ENCODE results near the gene SEL1L2.
"Not testable (repeated sequence)": the region's sequence is repeated elsewhere in the genome, so short reads cannot be mapped to it uniquely, and the experiment has no call there.

SEL1L2 gene, protein sequence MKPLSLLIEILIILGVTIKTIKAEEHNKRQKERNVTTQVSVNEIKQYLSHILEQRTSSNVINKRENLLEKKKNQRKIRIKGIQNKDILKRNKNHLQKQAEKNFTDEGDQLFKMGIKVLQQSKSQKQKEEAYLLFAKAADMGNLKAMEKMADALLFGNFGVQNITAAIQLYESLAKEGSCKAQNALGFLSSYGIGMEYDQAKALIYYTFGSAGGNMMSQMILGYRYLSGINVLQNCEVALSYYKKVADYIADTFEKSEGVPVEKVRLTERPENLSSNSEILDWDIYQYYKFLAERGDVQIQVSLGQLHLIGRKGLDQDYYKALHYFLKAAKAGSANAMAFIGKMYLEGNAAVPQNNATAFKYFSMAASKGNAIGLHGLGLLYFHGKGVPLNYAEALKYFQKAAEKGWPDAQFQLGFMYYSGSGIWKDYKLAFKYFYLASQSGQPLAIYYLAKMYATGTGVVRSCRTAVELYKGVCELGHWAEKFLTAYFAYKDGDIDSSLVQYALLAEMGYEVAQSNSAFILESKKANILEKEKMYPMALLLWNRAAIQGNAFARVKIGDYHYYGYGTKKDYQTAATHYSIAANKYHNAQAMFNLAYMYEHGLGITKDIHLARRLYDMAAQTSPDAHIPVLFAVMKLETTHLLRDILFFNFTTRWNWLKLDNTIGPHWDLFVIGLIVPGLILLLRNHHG

DNA sequence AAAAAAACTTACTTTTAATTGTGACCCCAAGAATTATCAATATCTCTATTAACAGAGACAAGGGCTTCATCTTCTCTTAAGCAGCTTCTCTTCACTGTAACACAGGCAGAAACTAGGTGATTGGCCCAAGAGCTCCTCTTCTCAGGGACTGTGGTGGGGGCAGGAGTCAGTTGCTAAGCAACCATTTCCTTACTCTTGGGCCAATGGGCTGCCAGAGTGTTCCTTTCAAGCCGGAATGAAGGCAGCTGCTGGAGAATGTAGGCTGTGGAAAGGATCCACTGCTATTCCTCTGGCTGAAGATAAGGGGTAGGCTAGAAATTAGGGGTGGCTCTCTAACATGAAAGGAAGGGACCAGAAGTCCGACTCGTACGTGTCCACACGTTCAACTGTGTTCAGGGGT is at the start of gene SEL1L2:
TSS of gene SEL1L2 (minus strand) at position 150 of the 400 bp plus-strand sequence. CDS start at position 70, 80 bp downstream.
- no peak for DNase-seq (ENCODE audit: low read depth)

DNA sequence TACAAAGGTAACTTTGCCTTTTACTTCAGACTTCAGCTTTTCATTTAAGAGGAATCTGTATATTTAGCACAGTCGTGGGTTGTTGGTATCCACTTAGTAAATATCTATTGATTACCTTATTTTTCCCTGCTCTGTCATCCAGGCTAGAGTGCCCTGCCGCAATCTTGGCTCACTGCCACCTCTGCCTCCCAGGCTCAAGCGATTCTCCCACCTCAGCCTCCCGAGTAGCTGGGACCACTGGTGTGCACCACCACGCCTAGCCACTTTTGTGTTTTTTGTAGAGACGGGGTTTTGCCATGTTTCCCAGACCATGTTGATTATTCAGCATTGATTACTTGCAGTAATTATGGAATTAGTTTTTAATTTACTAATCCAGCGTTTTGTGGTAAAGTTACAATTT is 46.2 kb upstream of the SEL1L2 start:
- no peak for DNase-seq (ENCODE audit: low read depth)

- DNase-seq (ENCODE audit: low read depth), result no peak
These were observed 42.9 kb upstream of the SEL1L2 start for GRCh38 chr20:14033310-14033709.

- DNase-seq (ENCODE audit: low read depth), result no peak
These were observed 40.6 kb upstream of the SEL1L2 start for GRCh38 chr20:14030991-14031390.

DNA sequence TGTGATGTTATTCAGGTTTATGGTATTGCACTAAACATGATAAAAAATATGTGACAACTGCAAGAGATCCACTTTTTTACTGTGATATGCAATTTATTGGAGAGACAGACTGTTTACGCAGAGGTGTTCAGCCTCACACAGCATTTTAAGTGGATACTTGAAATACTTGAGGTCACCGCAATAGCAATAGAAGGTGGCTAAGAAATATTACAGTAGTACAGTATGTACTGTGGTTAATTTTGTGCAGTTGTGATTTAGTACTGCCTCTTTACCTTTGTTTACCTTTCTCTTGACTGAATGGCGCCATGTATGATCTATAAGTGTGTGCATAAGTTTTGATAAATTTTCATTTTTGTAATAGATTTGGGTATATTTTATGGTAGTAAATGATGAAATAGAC is 22.3 kb upstream of the SEL1L2 start:
- DNase-seq (ENCODE audit: low read depth), result no peak

GRCh38 chr20:14009208-14009607 is 18.8 kb upstream of the SEL1L2 start:
- no peak for DNase-seq (ENCODE audit: low read depth)

DNA sequence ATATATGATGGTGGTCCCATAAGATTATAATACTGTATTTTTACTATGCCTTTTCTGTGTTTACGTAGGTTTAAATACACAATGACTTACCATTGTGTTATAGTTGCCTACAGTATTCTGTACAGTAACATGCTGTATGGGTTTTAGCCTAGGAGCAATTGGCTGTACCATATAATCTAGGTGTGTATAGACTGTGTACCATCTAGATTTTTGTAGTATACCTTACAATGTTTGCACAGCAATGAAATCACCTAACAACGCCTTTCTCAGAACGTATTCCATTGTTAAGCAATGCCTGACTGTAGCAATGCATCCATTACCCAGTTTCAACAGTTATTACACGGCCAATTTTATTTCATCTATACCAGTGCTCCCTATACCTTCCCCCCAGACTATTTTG is 15.6 kb upstream of the SEL1L2 start:
- DNase-seq (ENCODE audit: low read depth), result no peak

- DNase-seq (ENCODE audit: low read depth), result no peak
These were observed 10.5 kb upstream of the SEL1L2 start for GRCh38 chr20:14000917-14001316.

- DNase-seq (ENCODE audit: low read depth), result no peak
These were observed 5.9 kb upstream of the SEL1L2 start for GRCh38 chr20:13996265-13996664.

- no peak for DNase-seq (ENCODE audit: low read depth)
These were observed 5.4 kb upstream of the SEL1L2 start for GRCh38 chr20:13995841-13996240.

GRCh38 chr20:13995086-13995665 is 4.8 kb upstream of the SEL1L2 start, which contains the start of gene MACROD2:
MACROD2 (plus strand) TSS chr20:13995516.
- DNase-seq (ENCODE audit: low read depth), result peak; percentile 86

DNA sequence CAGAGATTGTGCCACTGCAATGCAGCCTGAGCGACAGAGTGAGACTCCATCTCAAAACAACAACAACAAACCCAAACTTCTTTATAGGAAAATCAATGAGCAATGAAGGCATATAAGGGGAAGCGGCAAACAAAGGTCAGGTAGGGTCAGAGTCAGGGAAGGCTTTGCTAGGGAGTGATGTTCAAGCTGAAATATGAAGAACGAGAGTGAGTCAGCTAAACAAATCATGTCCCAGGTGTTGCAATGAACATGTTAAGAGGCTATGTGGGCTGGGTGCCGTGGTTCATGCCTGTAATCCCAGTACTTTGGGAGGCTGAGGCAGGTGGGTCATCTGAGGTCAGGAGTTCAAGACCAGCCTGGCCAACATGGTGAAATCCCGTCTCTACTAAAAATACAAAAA is 1.5 kb upstream of the SEL1L2 start:
- not testable (repeated sequence) for DNase-seq (ENCODE audit: low read depth)

DNA sequence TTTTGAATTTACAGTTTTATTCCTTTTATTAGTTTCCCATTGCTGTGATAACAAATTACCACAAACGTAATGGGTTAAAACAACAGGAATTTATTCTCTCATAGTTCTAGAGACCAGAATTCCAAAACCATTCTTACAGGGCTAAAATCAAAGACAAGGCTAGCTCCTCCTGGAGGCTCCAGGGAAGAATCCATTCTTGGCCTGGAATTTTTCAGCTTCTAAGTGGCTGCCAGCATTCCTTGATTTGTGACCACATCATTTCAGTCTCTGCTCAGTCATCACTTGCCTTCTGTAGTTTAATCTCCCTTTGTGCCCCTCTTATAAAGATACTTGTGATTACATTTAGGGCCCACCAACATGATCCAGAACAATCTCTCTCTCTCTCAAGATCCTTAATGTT is 897 bp upstream of the SEL1L2 start:
- no peak for DNase-seq (ENCODE audit: low read depth)

- no peak for DNase-seq (ENCODE audit: low read depth)
These were observed 6.2 kb downstream of the SEL1L2 start for GRCh38 chr20:13984211-13984610.

DNA sequence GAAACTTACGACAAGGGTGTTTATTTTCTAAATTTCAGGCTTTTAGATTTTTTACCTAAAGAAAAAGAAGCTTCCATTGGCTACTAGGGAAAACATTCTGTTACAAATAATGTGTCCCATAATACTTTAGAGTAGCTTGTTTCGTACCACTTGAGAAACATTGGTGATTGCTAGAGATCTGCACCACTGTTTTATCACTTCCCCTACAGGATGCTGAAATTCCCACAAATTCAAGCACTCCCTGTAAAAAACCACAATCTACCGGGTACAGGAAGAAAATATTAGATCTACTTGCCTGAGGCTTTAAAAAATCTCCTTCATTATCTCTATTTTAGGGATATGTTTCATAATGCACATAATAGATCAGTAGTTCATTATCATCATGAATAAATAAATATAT is 29.9 kb downstream of the SEL1L2 start:
- DNase-seq (ENCODE audit: low read depth), result no peak

GRCh38 chr20:13960119-13960518 is 30.3 kb downstream of the SEL1L2 start:
- no peak for DNase-seq (ENCODE audit: low read depth)

- DNase-seq (ENCODE audit: low read depth), result no peak
These were observed 37.2 kb downstream of the SEL1L2 start for GRCh38 chr20:13953227-13953626.

GRCh38 chr20:13947719-13948118 is 42.7 kb downstream of the SEL1L2 start:
- DNase-seq (ENCODE audit: low read depth), result no peak

GRCh38 chr20:13941031-13941430 is 49.4 kb downstream of the SEL1L2 start:
- DNase-seq (ENCODE audit: low read depth), result no peak

DNA sequence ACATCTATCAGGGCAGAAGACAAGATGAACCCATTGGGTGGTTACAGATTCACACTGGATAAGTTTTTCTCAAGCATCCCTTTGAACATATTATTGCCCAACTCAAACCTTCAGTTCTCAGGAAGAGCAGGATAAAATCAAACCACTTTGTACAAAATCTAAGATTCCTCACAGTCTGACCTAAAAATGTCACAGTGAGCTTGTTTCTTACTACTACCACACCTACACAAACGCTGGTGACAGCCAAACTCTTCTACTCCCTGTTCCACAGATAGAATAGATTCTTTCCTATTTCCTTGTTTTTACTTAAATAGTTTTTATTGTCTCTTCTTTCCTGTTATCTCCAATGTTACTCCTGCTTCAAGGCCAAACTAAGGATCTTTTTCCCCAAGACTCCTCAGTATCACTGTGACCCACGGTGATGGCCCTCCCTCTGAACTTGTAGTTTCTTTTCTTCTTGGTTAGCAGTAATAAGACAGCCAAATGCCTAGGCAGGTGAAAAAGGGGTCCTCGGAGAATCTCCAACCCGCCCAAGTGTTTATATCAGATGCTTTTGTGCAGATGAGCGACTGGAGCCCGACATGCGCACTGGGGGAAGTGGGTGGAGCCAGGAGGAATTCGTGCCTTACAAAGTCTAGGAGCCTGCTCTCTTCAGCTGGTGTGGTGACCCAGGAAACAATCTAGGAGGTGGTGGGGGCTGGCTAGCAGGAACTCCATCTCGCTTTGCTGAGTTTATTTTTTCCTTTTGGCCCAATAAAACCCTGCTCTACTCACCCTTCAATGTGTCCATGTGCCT is 53.4 kb downstream of the SEL1L2 start:
- DNase-seq (ENCODE audit: low read depth), result no peak

DNA sequence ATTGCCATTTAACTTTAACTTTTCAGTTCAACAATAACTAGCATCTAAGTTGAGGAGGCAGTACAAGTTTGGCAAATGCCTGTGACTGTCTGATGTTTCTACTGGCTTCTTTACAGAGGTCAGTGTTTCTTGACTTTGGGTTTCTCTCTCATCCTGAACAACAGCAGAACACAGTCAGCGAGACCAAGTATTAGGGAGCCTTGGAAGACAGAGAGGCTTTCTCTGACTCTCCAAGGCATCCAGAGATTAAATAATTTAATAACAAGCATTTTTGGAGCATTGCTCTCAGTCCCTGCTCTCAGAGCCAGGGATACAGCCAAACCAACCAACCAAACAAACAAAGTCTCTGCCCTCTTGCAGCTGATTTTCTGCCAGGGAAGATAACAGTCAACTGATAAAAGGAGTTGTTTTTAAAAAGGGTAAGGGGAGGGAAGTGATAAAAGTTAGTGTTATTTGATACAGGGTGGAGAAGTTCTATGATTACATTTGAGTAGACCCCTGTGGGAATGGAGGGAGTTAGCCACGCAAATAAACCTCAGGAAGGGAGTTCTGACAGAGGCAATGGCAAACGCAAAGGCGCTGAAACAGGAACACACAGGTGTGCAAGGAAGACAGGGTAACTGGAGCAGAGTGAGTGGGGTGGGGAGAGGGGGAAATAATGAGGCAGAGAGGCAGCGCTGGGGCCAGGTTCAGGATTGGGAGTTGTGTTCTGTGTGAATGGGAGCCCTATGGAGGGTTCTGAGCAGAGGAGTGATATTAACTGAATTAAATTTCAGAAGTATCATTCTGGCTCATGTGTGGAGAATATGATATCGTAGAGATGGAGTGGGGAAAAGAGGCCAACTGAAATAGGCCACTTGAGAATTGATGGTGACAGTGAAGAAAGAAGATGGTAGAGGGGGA is 55.2 kb downstream of the SEL1L2 start:
- no peak for DNase-seq (ENCODE audit: low read depth)

Measured in fibroblast of gingiva (primary cell).